HG02981 (cell line): ENCODE data around the gene RBBP8NL.
A peak's percentile ranks its signal among the peaks of the same experiment; 100 is the strongest.

Source experiments
- ATAC-seq: cut with Tn5 transposase; IDR thresholded peaks from one replicate; pipeline ENCODE4 v1.9.1; 2021; ENCODE audit warnings: mild to moderate bottlenecking, moderate library complexity; ENCODE audit not compliant: unreplicated experiment

The RBBP8NL gene

DNA sequence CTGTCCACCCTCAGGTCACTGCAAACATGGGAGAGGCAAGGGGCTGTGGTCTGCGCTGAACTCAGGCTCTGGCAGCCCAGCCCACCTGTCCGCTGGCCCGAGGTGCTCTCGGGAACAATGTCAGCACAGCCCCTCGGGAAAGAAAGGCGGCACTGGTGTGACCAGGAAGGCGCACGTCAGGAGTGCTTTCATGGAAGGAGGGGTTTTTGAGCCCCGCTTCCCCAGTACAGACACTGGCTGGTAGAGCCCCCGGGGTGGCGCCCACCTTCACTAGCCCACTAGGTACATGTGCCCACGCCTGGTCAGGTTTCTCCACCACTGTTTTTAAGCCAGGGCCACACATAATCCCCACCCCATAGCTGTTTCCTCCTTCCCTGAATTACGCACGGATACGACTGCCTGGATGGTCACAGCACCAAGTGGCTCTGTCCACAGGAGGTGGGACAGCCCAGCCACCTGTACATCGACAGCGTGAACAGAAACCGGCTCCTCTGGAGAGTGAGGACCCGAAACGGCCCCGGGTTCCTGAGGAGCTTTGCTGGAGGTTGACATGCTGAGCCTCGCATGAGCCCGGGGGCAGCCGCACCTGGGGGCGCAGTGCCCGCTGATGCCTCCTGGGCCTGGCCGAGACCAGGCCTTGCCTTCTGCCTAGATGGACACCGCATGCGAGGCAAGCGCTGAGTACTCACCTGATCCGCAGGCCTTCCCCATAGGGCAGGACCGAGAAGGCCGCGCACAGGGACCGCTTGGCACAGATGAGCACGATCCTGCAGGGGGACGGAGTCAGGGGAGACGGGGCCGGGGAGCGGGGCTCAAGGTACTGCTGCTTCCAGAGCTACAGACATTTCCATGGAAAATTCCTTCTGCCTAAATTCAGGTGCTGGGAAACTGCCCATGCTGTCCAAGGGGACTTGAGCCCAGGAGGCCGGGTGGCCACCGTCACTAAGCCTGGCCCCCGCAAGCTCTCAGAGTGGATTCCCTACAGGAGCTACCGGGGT, 32.8 kb downstream of the RBBP8NL start:
- no peak for ATAC-seq

- ATAC-seq, result no peak
Measured at GRCh38 chr20:62393830-62394229, 33.5 kb downstream of the RBBP8NL start.

- no peak for ATAC-seq
Measured at GRCh38 chr20:62393335-62393665, 34.0 kb downstream of the RBBP8NL start.

DNA sequence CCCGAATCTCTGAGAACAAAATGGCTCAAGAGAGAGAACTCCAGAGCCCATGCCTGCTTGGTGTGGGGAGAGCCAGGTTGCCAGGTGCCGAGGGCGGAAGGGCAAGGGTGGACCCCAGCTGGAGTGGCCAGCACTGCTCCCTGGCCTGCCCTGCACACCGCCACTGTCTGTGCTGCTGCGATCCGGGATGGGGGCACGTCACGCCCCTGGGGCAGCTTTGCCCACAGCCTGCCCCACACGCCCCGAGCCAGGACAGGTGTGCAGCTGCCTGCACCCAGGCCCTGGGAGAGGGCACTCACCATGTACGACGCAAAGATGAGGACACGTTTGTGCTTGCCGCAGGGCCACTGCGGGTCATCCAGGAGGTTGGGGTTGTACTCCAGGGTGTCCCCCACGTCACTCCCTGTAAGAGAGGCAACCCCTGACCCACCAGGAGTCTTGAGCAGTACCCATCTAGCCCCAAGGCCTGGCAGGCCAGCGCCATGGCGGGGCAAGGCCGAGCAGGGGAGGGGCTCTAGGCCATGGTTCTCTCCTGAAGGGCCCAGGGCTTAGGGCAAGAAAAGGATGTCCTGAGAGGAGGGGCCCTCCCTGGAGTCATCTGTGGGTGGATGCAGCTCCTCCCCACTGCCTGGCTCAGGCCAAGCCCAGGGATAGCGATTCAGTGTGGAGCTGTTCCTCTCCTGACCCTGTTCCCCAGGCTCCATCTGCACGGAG, 34.6 kb downstream of the RBBP8NL start:
- no peak for ATAC-seq

DNA sequence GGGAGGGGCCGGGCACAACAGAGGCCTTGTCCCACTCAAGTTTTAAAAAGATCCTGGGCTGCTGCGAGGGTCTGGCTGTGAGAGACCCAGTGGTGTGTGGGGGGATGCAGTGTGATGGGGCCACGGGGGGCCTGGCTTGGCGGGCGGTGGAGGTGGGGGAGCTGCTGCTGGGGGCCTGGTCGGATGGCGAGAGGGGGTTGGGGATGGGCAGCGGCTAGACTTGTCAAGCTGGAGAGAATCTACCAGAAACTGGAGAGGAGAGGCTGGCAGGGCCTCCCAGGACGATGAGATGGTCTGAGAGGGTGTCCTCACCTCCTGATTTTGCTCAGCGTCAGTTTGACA, 35.3 kb downstream of the RBBP8NL start:
- no peak for ATAC-seq

DNA sequence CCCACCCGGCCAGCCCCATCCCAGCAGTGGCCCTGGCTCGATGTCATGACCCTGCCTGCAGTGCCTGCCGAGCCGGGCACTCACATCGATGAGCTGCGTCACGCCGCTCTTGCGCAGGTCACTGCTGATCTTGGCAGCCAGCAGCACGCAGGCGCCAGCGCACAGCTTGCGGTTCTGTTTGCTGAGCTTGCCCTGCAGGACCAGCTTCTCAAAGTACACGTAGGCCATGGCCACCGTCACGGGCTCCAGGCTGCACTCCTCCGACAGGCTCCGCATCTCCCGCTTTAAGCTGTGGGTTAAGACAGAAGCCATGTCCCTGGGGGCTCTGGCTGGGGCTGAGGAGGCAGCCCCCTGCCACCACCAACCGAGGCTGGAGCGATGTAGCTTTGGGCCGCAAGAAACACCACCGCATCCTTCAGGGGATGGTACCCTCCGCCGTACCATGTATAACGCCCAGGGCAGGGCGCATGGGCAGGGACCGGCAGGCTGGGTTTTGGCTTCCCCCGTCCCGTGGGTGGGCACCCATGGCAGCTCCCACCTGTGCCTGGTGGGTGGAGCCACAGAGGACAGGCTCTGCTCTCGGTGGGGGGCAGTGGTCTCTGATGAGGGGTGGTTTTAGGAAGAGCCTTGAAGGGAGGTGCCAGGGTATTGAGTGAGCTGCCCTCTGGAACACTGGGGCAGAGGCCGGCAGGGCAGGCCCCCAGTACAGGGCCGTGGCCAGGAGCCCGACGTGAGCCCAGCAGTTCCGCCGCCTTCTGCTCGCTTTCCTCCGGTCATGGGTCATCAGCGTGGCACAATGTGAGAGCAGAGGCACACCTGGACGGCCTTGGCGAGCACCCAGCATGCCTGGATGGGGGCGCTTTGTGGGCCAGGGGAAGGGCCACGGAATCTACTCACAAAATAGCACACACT, 35.9 kb downstream of the RBBP8NL start:
- ATAC-seq, result no peak

- ATAC-seq, result no peak
Measured at GRCh38 chr20:62390317-62391164, 36.8 kb downstream of the RBBP8NL start.

GRCh38 chr20:62389601-62390087, 37.7 kb downstream of the RBBP8NL start:
- ATAC-seq, result no peak

DNA sequence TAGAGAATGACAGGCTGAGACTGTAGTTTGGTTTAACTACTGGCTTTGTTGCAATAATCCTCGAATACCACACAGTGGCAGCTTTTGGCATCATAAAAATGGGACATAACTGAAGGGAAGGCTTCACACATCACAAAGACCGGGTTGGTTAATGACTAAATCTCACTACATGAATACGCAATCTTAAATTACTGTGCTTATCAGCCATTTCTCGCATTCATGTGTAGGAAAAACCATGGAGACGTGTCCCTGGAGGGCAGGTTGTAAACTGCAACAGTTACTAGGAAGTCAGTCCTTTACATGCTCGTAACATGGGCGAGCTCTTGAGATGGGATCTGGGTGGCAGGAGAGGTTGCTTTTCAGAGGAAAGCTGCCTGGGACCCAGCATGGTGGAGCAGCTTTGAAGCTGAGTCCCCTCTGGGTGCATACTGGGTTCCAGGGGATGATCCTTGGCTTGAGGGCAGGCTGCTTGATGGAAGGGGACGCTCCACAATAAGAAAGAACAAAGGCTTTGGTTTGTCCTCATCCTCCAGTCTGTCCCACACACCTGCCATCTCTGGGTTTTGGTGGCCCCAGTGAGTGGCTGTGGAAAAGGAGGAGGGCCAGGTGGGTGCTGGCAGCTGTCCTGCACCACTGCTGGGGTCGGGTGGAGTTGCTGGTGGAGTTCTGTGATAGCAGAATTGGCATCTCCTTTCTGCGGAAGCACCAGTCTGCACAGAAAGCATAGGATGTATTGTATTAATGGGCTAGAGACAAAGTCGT, 38.3 kb downstream of the RBBP8NL start:
- no peak for ATAC-seq

GRCh38 chr20:62387933-62388635, 39.3 kb downstream of the RBBP8NL start:
- ATAC-seq, result no peak

GRCh38 chr20:62387219-62387913, 40.0 kb downstream of the RBBP8NL start:
- peak; percentile 12 for ATAC-seq

GRCh38 chr20:62386383-62387218, 40.7 kb downstream of the RBBP8NL start, which contains the start of gene RPS21:
Gene RPS21 (plus strand): TSS chr20:62387103. CDS start chr20:62387339, 236 bp downstream.
- ATAC-seq, result peak; percentile 68

DNA sequence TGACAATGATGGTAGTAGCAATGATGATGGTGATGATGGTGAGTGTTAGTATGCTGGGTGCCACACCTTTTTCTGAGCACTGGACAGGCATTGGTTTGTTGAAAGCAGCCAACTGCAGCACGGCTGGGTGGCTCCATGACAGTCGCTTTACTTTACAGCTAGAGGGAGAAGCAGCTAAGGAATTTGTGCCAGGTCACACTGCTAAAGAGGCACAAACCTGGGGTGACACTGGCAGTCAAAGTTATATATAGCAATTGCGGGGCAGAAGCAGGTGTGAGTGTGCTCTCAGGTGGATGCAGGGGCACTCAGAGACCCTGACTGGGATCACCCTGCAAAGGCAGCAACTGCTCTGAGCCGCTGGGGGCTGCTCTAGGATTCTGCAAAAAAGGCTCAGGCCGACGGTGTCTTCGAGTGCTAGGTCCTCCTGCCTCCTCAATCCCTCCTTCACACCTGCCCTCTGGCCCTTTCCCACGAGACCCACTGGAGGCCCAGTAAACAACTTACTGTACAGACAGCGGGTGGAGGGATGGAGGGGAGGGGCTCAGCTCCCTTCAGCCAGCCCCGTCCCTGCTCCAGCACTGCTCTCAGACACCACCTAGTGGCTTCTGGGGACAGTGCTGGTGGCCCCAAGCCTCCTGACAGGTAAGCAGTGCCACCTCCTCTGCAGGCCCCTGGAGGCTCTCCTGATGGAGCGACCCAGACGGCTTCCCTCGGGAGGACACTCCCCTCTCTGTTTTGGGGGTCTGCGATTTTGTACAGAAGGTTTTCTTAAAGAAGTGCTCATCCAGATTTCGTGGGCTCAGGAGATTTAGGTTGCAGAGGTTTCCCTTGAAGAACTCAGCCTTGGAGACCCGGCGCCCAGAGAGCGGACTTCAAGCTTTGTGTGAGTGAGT, 44.8 kb downstream of the RBBP8NL start:
- peak; percentile 59 for ATAC-seq

GRCh38 chr20:62381842-62382241, 45.5 kb downstream of the RBBP8NL start:
- no peak for ATAC-seq

DNA sequence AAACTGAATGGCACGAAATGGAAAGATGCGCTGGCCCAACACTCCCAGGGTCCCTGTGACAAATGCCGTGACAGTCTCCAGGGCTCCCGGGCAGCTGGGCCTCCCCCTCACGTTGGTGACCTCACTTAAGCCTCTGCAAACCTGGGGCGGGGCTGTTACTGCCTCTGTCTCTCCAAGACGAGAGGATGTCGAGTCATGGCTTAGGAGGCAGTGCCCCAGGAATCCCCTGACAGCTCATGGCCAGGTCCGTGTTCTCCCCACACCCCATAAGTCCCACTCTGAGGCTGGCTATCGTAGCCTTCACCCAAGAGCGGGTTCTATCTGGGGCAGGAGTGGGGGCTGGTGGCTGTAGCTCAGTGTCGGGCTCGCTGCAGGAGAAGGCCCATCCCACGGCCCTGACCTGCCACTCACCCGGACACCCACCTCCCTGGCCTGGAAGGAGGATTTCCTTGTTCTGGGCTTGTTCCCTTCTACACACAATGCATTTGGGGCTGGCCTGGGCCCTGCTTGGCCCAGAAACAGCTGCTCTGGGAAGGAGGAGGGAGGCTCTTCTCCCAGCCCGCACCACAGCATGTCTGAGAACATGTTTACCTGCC, 46.0 kb downstream of the RBBP8NL start:
- no peak for ATAC-seq

DNA sequence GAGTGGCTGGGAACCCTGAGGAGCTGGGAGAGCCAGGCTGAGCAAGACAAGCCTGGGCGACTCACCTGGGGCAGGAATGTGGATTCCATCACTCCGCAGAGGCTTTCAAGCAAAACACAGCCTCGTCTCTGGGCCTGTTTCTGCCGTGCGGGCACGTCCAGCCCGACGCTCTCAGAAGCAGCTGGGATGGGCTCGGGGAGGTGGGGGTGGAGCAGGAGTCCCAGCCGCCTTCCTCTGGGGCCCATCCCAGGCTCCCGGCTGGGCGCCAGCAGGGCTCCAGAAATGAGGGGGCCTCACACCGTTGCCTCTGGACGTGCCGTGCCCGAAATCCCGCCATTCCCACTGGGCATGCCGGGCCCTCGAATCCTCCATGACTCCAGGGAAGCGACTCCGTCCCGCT, 49.1 kb downstream of the RBBP8NL start:
- ATAC-seq, result no peak
